Mesothelial cell of epicardium (in vitro differentiated cells): ENCODE results near the gene WDR64. TPM values are rescaled to one million over a fixed set of nuclear protein-coding genes. Genes with fewer than 3 reads are reported as not detected.
"Not testable (repeated sequence)": the region's sequence is repeated elsewhere in the genome, so short reads cannot be mapped to it uniquely, and the experiment has no call there.

ENCODE experiments used
- DNase-seq, 2 experiments: peaks; one replicate each; pipeline ENCODE4 v3.0.0; 2021; ENCODE audit warnings: low spot score in 2 of 2; ENCODE audit not compliant: unreplicated experiment in 2 of 2
- H3K27ac Mint-ChIP-seq: 2 replicates; pipeline ENCODE4 v1.8.0; 2021; ENCODE audit warnings: mixed read lengths
- H3K27me3 Mint-ChIP-seq: 2 replicates; pipeline ENCODE4 v1.8.0; 2021; ENCODE audit warnings: low read depth, mixed read lengths
- H3K36me3 Mint-ChIP-seq: 2 replicates; pipeline ENCODE4 v1.8.0; 2021; ENCODE audit warnings: mixed read lengths
- H3K4me1 Mint-ChIP-seq: 2 replicates; pipeline ENCODE4 v1.8.0; 2021; ENCODE audit warnings: mixed read lengths
- H3K4me3 Mint-ChIP-seq: 2 replicates; pipeline ENCODE4 v1.8.0; 2021; ENCODE audit warnings: mild to moderate bottlenecking, moderate library complexity, mixed read lengths
- H3K9me3 Mint-ChIP-seq: 2 replicates; pipeline ENCODE4 v1.8.0; 2021; ENCODE audit warnings: mixed read lengths
- CTCF ChIP-seq: fragments of 200-600 bp; sonication (generic); IDR thresholded peaks from one replicate; pipeline ENCODE4 v1.5.0; 2021; ENCODE audit warnings: antibody characterized with exemption; ENCODE audit not compliant: unreplicated experiment
- total RNA-seq: library from RNA; stranded (reverse); gene quantifications from 3 replicates; pipeline ENCODE4 v1.2.1, GENCODE V29; 2021

Gene WDR64
- total RNA-seq, 1 donor from 2014 or later = not detected

GRCh38 chr1:241722947-241723346 lies 70.9 kb downstream of the WDR64 start:
- no peaks in the 10 kb centered on the region for H3K36me3 Mint-ChIP-seq
- H3K27ac Mint-ChIP-seq = no peak overlapping the region
- TF ChIP-seq CTCF = no peak
- no peak for DNase-seq
- H3K4me1 Mint-ChIP-seq = no peaks in the 10 kb centered on the region
- H3K4me3 Mint-ChIP-seq = no peak overlapping the region
- H3K9me3 Mint-ChIP-seq = peaks cover 3% of the 10 kb centered on the region
- peaks cover 10% of the 10 kb centered on the region for H3K27me3 Mint-ChIP-seq

- DNase-seq = no peak
- H3K4me1 Mint-ChIP-seq = no peaks in the 10 kb centered on the region
- no peak overlapping the region for H3K4me3 Mint-ChIP-seq
- H3K9me3 Mint-ChIP-seq = peaks cover 6% of the 10 kb centered on the region
- H3K36me3 Mint-ChIP-seq = no peaks in the 10 kb centered on the region
- peaks cover 19% of the 10 kb centered on the region for H3K27me3 Mint-ChIP-seq
- H3K27ac Mint-ChIP-seq = no peak overlapping the region
- TF ChIP-seq CTCF = no peak
Measured at GRCh38 chr1:241724741-241725356, 72.8 kb downstream of the WDR64 start.

GRCh38 chr1:241730031-241730430 lies 78.0 kb downstream of the WDR64 start:
- H3K27ac Mint-ChIP-seq = no peak overlapping the region
- no peaks in the 10 kb centered on the region for H3K36me3 Mint-ChIP-seq
- no peaks in the 10 kb centered on the region for H3K4me1 Mint-ChIP-seq

GRCh38 chr1:241733899-241734298 lies 81.8 kb downstream of the WDR64 start:
- no peak overlapping the region for H3K27ac Mint-ChIP-seq
- DNase-seq = no peak
- H3K9me3 Mint-ChIP-seq = peaks cover 3% of the 10 kb centered on the region
- H3K4me1 Mint-ChIP-seq = no peaks in the 10 kb centered on the region
- no peak for TF ChIP-seq CTCF
- H3K36me3 Mint-ChIP-seq = no peaks in the 10 kb centered on the region
- peaks cover 34% of the 10 kb centered on the region for H3K27me3 Mint-ChIP-seq
- no peak overlapping the region for H3K4me3 Mint-ChIP-seq

More at GRCh38 chr1:241730031-241730430, 78.0 kb downstream of the WDR64 start:
- H3K9me3 Mint-ChIP-seq = peaks cover 3% of the 10 kb centered on the region
- H3K4me3 Mint-ChIP-seq = no peak overlapping the region
- H3K27me3 Mint-ChIP-seq = peaks cover 27% of the 10 kb centered on the region
- no peak for TF ChIP-seq CTCF
- DNase-seq = no peak

- Mint-ChIP-seq H3K4me3 (no peak overlapping the region), H3K27ac (no peak overlapping the region), H3K9me3 (peaks cover 3% of the 10 kb centered on the region), H3K4me1 (no peaks in the 10 kb centered on the region), H3K27me3 (peaks cover 32% of the 10 kb centered on the region), H3K36me3 (no peaks in the 10 kb centered on the region)
- TF ChIP-seq CTCF = no peak
- no peak for DNase-seq
Measured at GRCh38 chr1:241734533-241734932, 82.5 kb downstream of the WDR64 start.

GRCh38 chr1:241735493-241735926 lies 83.4 kb downstream of the WDR64 start:
- not testable (repeated sequence) for H3K4me3 Mint-ChIP-seq, H3K9me3 Mint-ChIP-seq, H3K36me3 Mint-ChIP-seq, H3K4me1 Mint-ChIP-seq, H3K27ac Mint-ChIP-seq, DNase-seq
- peaks cover 28% of the 10 kb centered on the region for H3K27me3 Mint-ChIP-seq
